HEK293 (cell line): ENCODE measurements around the gene TMSB15B.
"Not testable (repeated sequence)": the region's sequence is repeated elsewhere in the genome, so short reads cannot be mapped to it uniquely, and the experiment has no call there.

Experiments
- CTCF ChIA-PET: fragments of 350-600 bp; formaldehyde crosslinking; extraction: SDS; loops from one replicate; lab custom pipeline; 2021; ENCODE audit warnings: antibody characterized with exemption; lab: Yijun Ruan, JAX
- POLR2A ChIA-PET: fragments of 300-600 bp; formaldehyde crosslinking; extraction: SDS; loops from one replicate; lab custom pipeline; 2020; ENCODE audit warnings: antibody characterized with exemption, inconsistent platforms; lab: Yijun Ruan, JAX
- H3K27ac ChIP-seq: fragments of 200-500 bp; sonication (Bioruptor generic); 2 replicates; pipeline ENCODE4 v1.5.1; 2014; ENCODE audit warnings: low read depth, low read length, control low read depth, inconsistent platforms; ENCODE audit errors: extremely low read depth
- H3K36me3 ChIP-seq, 2 experiments: fragments of 200-500 bp in 1 of 2; sonication (Bioruptor generic) in 1 of 2; 1 replicate in 1 of 2; 2 replicates in 1 of 2; pipeline ENCODE4 v1.5.1; 2014 to 2017; ENCODE audit warnings: inconsistent platforms in 2 of 2, low read length in 2 of 2; ENCODE audit not compliant: control insufficient read depth in 2 of 2, insufficient read depth in 1 of 2
- H3K4me1 ChIP-seq: fragments of 200-500 bp; sonication (Bioruptor generic); 2 replicates; pipeline ENCODE4 v1.5.1; 2014; ENCODE audit warnings: mild to moderate bottlenecking, low read length, inconsistent platforms; ENCODE audit not compliant: control insufficient read depth, insufficient read depth
- H3K4me3 ChIP-seq: 2 replicates; pipeline ENCODE4 v1.5.1; 2011; ENCODE audit warnings: low read depth, mild to moderate bottlenecking, control low read depth, low read length, moderate library complexity
- H3K9me3 ChIP-seq: fragments of 200-500 bp; sonication (Bioruptor generic); 2 replicates; pipeline ENCODE4 v1.5.1; 2014; ENCODE audit warnings: low read depth, low read length, inconsistent platforms; ENCODE audit not compliant: control insufficient read depth, insufficient read depth
- GLIS1 ChIP-seq: fragments of 450-650 bp; formaldehyde crosslinking; IDR thresholded peaks from 2 replicates; pipeline ENCODE4 v1.5.1; 2016; ENCODE audit warnings: missing biosample characterization, missing genetic modification characterization
- SALL2 ChIP-seq: fragments of 450-650 bp; formaldehyde crosslinking; IDR thresholded peaks from 2 replicates; pipeline ENCODE4 v1.5.0; 2017; ENCODE audit warnings: missing biosample characterization, mild to moderate bottlenecking, missing genetic modification characterization, borderline replicate concordance
- ZEB2 ChIP-seq: fragments of 450-650 bp; formaldehyde crosslinking; IDR thresholded peaks from 2 replicates; pipeline ENCODE4 v1.5.1; 2016; ENCODE audit warnings: missing biosample characterization, missing genetic modification characterization
- ZFP41 ChIP-seq: fragments of 450-650 bp; formaldehyde crosslinking; IDR thresholded peaks from 2 replicates; pipeline ENCODE4 v1.5.1; 2016; ENCODE audit warnings: missing biosample characterization, missing genetic modification characterization, borderline replicate concordance
- ZNF146 ChIP-seq: fragments of 450-650 bp; formaldehyde crosslinking; IDR thresholded peaks from 2 replicates; pipeline ENCODE4 v1.5.1; 2016; ENCODE audit warnings: missing biosample characterization, missing genetic modification characterization
- ZNF202 ChIP-seq: fragments of 450-650 bp; formaldehyde crosslinking; IDR thresholded peaks from 2 replicates; pipeline ENCODE4 v1.5.1; 2016; ENCODE audit warnings: missing biosample characterization, missing genetic modification characterization, borderline replicate concordance
- ZNF324 ChIP-seq: fragments of 450-650 bp; formaldehyde crosslinking; IDR thresholded peaks from 2 replicates; pipeline ENCODE4 v1.5.1; 2016; ENCODE audit warnings: missing biosample characterization, missing genetic modification characterization
- ZNF391 ChIP-seq: fragments of 450-650 bp; formaldehyde crosslinking; IDR thresholded peaks from 2 replicates; pipeline ENCODE4 v1.5.1; 2016; ENCODE audit warnings: low read depth, missing biosample characterization, missing genetic modification characterization, borderline replicate concordance
- ZNF426 ChIP-seq: fragments of 450-650 bp; formaldehyde crosslinking; IDR thresholded peaks from 2 replicates; pipeline ENCODE4 v1.5.1; 2017; ENCODE audit warnings: missing biosample characterization, missing genetic modification characterization, mild to moderate bottlenecking, inconsistent platforms, moderate library complexity
- ZNF48 ChIP-seq: fragments of 450-650 bp; formaldehyde crosslinking; IDR thresholded peaks from 2 replicates; pipeline ENCODE4 v1.5.1; 2016; ENCODE audit warnings: missing biosample characterization, missing genetic modification characterization
- ZNF621 ChIP-seq: fragments of 450-650 bp; formaldehyde crosslinking; IDR thresholded peaks from 2 replicates; pipeline ENCODE4 v1.5.1; 2017; ENCODE audit warnings: missing biosample characterization, missing genetic modification characterization
- ZNF660 ChIP-seq: fragments of 450-650 bp; IDR thresholded peaks from 2 replicates; pipeline ENCODE4 v1.5.1; 2018; ENCODE audit warnings: missing biosample characterization, mild to moderate bottlenecking, missing genetic modification characterization
- ZNF664 ChIP-seq: fragments of 450-650 bp; formaldehyde crosslinking; IDR thresholded peaks from 2 replicates; pipeline ENCODE4 v1.5.1; 2016; ENCODE audit warnings: missing biosample characterization, missing genetic modification characterization
- ZNF768 ChIP-seq: fragments of 450-650 bp; formaldehyde crosslinking; IDR thresholded peaks from 2 replicates; pipeline ENCODE4 v1.5.1; 2018; ENCODE audit warnings: missing biosample characterization, mild to moderate bottlenecking, missing genetic modification characterization
- ZNF785 ChIP-seq: fragments of 450-650 bp; formaldehyde crosslinking; IDR thresholded peaks from 2 replicates; pipeline ENCODE4 v1.5.1; 2016; ENCODE audit warnings: missing biosample characterization, missing genetic modification characterization
- ZNF830 ChIP-seq: fragments of 450-650 bp; IDR thresholded peaks from 2 replicates; pipeline ENCODE4 v1.5.0; 2018; ENCODE audit warnings: missing biosample characterization, missing genetic modification characterization, low read depth, mild to moderate bottlenecking, moderate library complexity
- ZXDB ChIP-seq: fragments of 450-650 bp; formaldehyde crosslinking; IDR thresholded peaks from 2 replicates; pipeline ENCODE4 v1.5.1; 2016; ENCODE audit warnings: missing biosample characterization, missing genetic modification characterization
- TF ChIP-seq, protein P1 (sequence below): fragments of 450-650 bp; formaldehyde crosslinking; IDR thresholded peaks from 2 replicates; pipeline ENCODE4 v1.5.1; 2016; ENCODE audit warnings: missing biosample characterization, missing genetic modification characterization

The TMSB15B gene

DNA sequence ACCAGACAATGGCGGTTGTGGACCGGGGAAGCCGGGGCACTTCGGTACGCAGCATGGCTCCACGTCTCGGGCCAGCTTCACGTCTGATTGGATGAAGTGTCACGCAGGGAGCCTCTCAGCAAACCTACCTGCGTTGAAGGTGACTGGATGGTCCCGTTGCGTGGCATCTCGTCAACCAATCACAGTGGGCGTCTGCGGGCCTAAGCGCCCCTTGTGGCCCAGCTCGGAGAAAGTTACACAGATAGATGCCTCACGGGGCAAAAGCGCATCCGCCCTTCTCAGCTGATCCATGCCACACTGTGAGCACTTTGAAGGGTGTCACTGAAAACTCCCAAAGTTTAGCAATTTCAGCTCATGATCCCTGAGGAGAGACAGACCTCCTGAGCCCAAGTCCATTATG lies 51.2 kb downstream of the TMSB15B start, which contains the start of gene H2BW1:
H2BW1 (minus strand) TSS at position 103 of the 400 bp plus-strand sequence. CDS start 132 bp downstream, outside the sequence.
- H3K36me3 ChIP-seq, result no peaks in the 10 kb centered on the region
- H3K27ac ChIP-seq, result no peak within 1 kb of the TSS
- no peak within 1 kb of the TSS for H3K4me3 ChIP-seq
- ChIA-PET CTCF (no interaction called here), POLR2A (no interaction called here)
- H3K9me3 ChIP-seq, result no peaks in the 10 kb centered on the region
- H3K4me1 ChIP-seq, result no peaks in the 10 kb centered on the region
- TF ChIP-seq ZNF202 (no peak), ZNF664 (tag by site-specific recombination) (no peak), ZNF660 (tag by site-specific recombination) (no peak), ZNF146 (tag by site-specific recombination) (no peak), ZFP41 (tag by site-specific recombination) (no peak), ZNF768 (tag by site-specific recombination) (no peak), ZNF391 (tag by site-specific recombination) (no peak), GLIS1 (tag by site-specific recombination) (no peak), ZNF426 (tag by site-specific recombination) (no peak), ZXDB (tag by site-specific recombination) (no peak), ZNF785 (no peak), ZNF830 (tag by site-specific recombination) (no peak), ZEB2 (tag by site-specific recombination) (no peak), ZNF621 (tag by site-specific recombination) (no peak), SALL2 (no peak), ZNF324 (tag by site-specific recombination) (no peak), ZNF48 (no peak)
- TF ChIP-seq, protein P1, sequence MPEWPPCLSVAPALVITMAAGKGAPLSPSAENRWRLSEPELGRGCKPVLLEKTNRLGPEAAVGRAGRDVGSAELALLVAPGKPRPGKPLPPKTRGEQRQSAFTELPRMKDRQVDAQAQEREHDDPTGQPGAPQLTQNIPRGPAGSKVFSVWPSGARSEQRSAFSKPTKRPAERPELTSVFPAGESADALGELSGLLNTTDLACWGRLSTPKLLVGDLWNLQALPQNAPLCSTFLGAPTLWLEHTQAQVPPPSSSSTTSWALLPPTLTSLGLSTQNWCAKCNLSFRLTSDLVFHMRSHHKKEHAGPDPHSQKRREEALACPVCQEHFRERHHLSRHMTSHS (tag by site-specific recombination), result no peak

GRCh38 chrX:104015576-104015975 lies 53.1 kb downstream of the TMSB15B start:
- POLR2A ChIA-PET, result not testable (repeated sequence)

More at GRCh38 chrX:104015576-104015975, 53.1 kb downstream of the TMSB15B start:
- H3K4me3 ChIP-seq, H3K36me3 ChIP-seq, H3K9me3 ChIP-seq, H3K4me1 ChIP-seq, H3K27ac ChIP-seq, CTCF ChIA-PET: not testable (repeated sequence)
